ENCODE data around the gene MTA1. TPM values are rescaled to one million over a fixed set of nuclear protein-coding genes. Genes with fewer than 3 reads are reported as not detected.

Gene MTA1
- polyA plus RNA-seq, 2 of the 4 experiments (the other 2 are of a cell fraction) = 46.8 to 86.7 TPM

DNA sequence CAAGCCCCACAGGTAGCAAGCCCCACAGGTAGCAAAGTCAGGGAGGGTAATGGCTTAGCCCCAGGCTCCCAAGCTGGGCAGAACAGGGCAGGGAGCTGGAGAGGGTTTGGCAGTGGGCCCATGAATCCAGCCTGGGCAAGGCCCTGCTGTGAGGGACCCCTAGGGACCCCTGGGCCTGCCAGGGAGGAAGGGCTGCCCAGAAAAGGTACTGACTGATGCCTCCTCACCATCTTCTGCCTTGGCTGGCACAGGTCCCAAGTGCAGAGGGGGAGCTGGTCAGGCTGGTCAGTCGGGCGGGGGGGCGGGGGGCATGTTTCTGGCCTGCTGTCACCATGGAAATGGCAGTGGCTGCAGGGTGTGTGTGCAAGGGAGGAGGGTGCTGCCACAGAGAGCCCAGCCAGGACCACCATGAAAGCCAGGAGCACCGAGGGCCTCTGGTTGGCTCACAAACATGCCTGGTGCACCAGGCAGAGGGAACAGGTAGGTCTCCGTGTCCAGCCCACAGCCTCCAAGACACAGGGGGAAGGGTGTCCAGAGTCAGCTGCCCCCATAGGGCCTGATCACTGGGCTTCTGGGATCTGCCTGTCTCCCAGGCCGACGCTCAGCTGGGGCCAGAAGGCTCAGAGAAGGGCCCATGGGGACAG is 53.5 kb downstream of the MTA1 start:
- FAIRE-seq (no peak), ATAC-seq (peak; percentile 6 to 17), DNase-seq (ENCODE audit: low read depth in 1 of 2, low spot score in 1 of 2) (no peak)
- ChIA-PET POLR2A (interaction anchor here (1.2 to 2.8 kb wide), 2 partner anchors 8 to 17 kb away, joined by 7 to 17 read pairs; no protein-coding TSS in a partner anchor), CTCF (interaction anchor here (1.5 to 9.6 kb wide), 5 partner anchors 9 to 55 kb away, joined by 4 to 107 read pairs (median 34); partner anchors contain the start of gene TEDC1)
- WGBS (ENCODE audit: missing lambda C conversion rate) = no CpG with 5 or more reads among the region's 7 CpGs
- TF ChIP-seq MAFK (IDR thresholded peaks at IDR 0.05; ENCODE audit: partially characterized antibody) (no peak), HDAC2 (IDR thresholded peaks at IDR 0.05) (no peak), JUNB (IDR thresholded peaks at IDR 0.05) (no peak), SREBF2 (IDR thresholded peaks at IDR 0.05) (no peak), HOXA7 (CRISPR knock-in tag; IDR thresholded peaks at IDR 0.05) (no peak), EHMT2 (IDR thresholded peaks at IDR 0.05; ENCODE audit: low read depth) (no peak), NPAS2 (CRISPR knock-in tag; IDR thresholded peaks at IDR 0.05; ENCODE audit: borderline replicate concordance) (no peak), SMC3 (IDR thresholded peaks at IDR 0.05) (no peak), BCL3 (IDR thresholded peaks at IDR 0.05) (no peak), RARB (CRISPR knock-in tag; IDR thresholded peaks at IDR 0.05) (no peak), RFX5 (IDR thresholded peaks at IDR 0.05) (no peak), EP300 (IDR thresholded peaks at IDR 0.05) (no peak)
- TF ChIP-seq, protein P1, sequence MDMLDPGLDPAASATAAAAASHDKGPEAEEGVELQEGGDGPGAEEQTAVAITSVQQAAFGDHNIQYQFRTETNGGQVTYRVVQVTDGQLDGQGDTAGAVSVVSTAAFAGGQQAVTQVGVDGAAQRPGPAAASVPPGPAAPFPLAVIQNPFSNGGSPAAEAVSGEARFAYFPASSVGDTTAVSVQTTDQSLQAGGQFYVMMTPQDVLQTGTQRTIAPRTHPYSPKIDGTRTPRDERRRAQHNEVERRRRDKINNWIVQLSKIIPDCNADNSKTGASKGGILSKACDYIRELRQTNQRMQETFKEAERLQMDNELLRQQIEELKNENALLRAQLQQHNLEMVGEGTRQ (IDR thresholded peaks at IDR 0.05) = no peak
- TF ChIP-seq, protein P2, sequence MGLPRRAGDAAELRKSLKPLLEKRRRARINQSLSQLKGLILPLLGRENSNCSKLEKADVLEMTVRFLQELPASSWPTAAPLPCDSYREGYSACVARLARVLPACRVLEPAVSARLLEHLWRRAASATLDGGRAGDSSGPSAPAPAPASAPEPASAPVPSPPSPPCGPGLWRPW (IDR thresholded peaks at IDR 0.05) = no peak
- peak overlapping the region; percentile 99 for H3K4me2 ChIP-seq
- peaks cover 52% of the 10 kb centered on the region for H3K4me1 ChIP-seq
- H3K4me3 ChIP-seq = peak overlapping the region; percentile 82
- peak overlapping the region; percentile 84 to 97 for H3K27ac ChIP-seq
- H3K9me3 ChIP-seq = no peaks in the 10 kb centered on the region

- ATAC-seq (peak; percentile 59 to 83), DNase-seq (ENCODE audit: low read depth in 1 of 2, low spot score in 1 of 2) (peak; percentile 89 to 92), FAIRE-seq (no peak)
- Histone ChIP-seq H3K4me3 (peak overlapping the region; percentile 82), H3K4me2 (peak overlapping the region; percentile 99), H3K27ac (peak overlapping the region; percentile 84 to 97), H3K4me1 (peaks cover 58% of the 10 kb centered on the region), H3K9me3 (no peaks in the 10 kb centered on the region)
- CTCF ChIA-PET = interaction anchor here (1.5 to 9.6 kb wide), 5 partner anchors 9 to 54 kb away, joined by 4 to 107 read pairs (median 34); partner anchors contain the start of gene TEDC1
- 0% methylated on average over 18 of the region's 60 CpGs for WGBS (ENCODE audit: missing lambda C conversion rate)
- POLR2A ChIA-PET = interaction anchor here (0.7 to 1.2 kb wide), 2 partner anchors 16 to 71 kb away, joined by 3 to 7 read pairs; no protein-coding TSS in a partner anchor
- TF ChIP-seq, protein P3, sequence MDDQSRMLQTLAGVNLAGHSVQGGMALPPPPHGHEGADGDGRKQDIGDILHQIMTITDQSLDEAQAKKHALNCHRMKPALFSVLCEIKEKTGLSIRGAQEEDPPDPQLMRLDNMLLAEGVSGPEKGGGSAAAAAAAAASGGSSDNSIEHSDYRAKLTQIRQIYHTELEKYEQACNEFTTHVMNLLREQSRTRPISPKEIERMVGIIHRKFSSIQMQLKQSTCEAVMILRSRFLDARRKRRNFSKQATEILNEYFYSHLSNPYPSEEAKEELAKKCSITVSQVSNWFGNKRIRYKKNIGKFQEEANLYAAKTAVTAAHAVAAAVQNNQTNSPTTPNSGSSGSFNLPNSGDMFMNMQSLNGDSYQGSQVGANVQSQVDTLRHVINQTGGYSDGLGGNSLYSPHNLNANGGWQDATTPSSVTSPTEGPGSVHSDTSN (IDR thresholded peaks at IDR 0.05) = no peak; the same call in 1 of the 2 replicates
- TF ChIP-seq KDM5A (IDR thresholded peaks at IDR 0.05) = no peak
- no peak for TF ChIP-seq E2F6 (IDR thresholded peaks at IDR 0.05; ENCODE audit: borderline replicate concordance, low read depth)
- TF ChIP-seq HOXA7 (CRISPR knock-in tag; IDR thresholded peaks at IDR 0.05) = no peak
- TF ChIP-seq MAZ (IDR thresholded peaks at IDR 0.05; ENCODE audit: borderline replicate concordance, low read depth, low read length) = no peak; the same call in 1 of the 2 replicates
- TF ChIP-seq HMGXB4 (CRISPR knock-in tag; IDR thresholded peaks at IDR 0.05; ENCODE audit: borderline replicate concordance) = no peak
- TF ChIP-seq ZNF302 (CRISPR knock-in tag; IDR thresholded peaks at IDR 0.05) = no peak
- TF ChIP-seq CBX2 (IDR thresholded peaks at IDR 0.05; ENCODE audit: borderline replicate concordance, low read depth) = no peak
- TF ChIP-seq ZC3H11A (IDR thresholded peaks at IDR 0.05) = no peak
- TF ChIP-seq HOXB13 (CRISPR knock-in tag; IDR thresholded peaks at IDR 0.05; ENCODE audit: low read depth) = no peak
- no peak for TF ChIP-seq NPAS2 (CRISPR knock-in tag; IDR thresholded peaks at IDR 0.05; ENCODE audit: borderline replicate concordance)
- no peak for TF ChIP-seq MYC (IDR thresholded peaks at IDR 0.05; ENCODE audit: borderline replicate concordance, low read length)
- TF ChIP-seq CEBPB (IDR thresholded peaks at IDR 0.05) = no peak
- peak; percentile 52; the same call in 1 of the 2 replicates for TF ChIP-seq EHMT2 (IDR thresholded peaks at IDR 0.05; ENCODE audit: low read depth)
- peak; percentile 79 for TF ChIP-seq RFX5 (IDR thresholded peaks at IDR 0.05)
- TF ChIP-seq NFE2L2 (conservative IDR thresholded peaks at IDR 0.05; ENCODE audit: low read length) = no peak
- TF ChIP-seq, protein P4, sequence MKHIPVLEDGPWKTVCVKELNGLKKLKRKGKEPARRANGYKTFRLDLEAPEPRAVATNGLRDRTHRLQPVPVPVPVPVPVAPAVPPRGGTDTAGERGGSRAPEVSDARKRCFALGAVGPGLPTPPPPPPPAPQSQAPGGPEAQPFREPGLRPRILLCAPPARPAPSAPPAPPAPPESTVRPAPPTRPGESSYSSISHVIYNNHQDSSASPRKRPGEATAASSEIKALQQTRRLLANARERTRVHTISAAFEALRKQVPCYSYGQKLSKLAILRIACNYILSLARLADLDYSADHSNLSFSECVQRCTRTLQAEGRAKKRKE (CRISPR knock-in tag; IDR thresholded peaks at IDR 0.05; ENCODE audit: low read depth) = no peak
- TF ChIP-seq NR3C1 (IDR thresholded peaks at IDR 0.05) = no peak
- no peak for TF ChIP-seq TP53 (CRISPR knock-in tag; IDR thresholded peaks at IDR 0.05)
Measured at GRCh38 chr14:105473677-105474482, 54.3 kb downstream of the MTA1 start.
